NCI-H146 treated with DMSO at 0.1 percent for 48 hours (cell line): ENCODE measurements around the gene ILKAP.

ENCODE experiments used
- DNase-seq: peaks from one replicate; lab custom pipeline; 2025; ENCODE audit not compliant: unreplicated experiment; lab: John Stamatoyannopoulos, UW

The ILKAP gene

DNA sequence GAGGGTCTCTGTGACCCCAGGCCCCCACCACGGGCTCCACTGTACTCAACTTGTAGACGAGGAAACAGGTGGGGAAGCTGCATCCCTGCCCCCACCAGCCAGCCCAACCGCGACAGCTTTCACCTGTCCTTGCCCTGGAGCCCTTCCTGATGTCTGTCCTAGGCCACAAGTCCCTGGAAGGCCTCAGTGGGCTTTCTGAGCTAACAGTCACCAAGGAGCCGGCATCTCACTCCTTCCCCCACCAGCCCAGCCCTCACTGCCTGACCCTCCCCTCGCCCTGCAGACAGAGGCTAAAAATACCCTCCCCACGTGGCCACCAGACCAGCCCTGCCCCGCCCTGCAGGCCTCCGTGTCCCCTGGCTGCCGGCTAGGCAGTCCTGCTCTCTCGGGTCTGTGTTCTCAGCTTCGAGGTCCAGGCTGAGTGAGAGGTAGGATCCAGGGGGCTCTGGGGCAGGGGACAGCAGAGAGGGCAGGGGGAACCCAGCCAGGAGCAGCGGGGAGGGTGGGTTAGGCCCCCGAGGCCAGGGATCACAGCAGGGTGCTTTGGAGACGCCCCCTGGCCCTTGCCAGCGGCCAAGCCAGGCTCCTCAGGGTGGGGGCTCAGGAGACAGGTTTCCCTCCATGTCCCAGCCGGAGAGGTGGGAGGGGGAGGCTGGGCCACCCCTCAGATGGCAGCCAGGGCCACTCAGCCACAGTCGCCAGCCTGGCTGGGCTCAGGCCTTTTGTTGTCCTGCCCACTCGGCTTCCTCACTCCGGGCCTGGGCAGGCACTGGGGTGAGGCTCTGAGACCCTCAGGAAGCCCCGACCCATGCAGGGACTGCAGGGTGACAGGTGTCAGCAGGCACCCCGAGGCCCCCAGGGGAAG lies 64.9 kb downstream of the ILKAP start, which contains the start of gene KLHL30:
Gene KLHL30 (plus strand): TSS at position 338 of the 865 bp plus-strand sequence. CDS start 2,087 bp downstream, outside the sequence.
- DNase-seq = no peak

DNA sequence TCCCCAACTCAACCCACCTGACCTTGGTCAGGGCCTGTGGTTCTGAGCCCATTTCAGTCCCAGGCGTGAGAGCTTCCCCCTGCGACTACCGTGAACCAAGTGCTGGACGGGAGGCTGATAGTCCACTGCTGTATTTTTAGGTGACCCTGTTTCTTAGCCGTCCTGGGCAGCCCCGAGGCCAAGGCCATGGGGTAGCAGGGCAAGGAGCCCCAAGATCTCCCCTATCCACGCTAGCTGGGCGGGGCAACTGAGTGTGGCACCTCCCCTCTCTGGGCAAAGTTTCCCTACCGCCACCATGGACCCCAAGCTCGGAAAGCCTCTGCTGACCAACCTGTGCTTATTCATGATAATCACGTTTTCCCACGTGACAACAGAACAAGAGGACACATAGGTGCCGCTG lies 65.6 kb downstream of the ILKAP start:
- DNase-seq = no peak

DNA sequence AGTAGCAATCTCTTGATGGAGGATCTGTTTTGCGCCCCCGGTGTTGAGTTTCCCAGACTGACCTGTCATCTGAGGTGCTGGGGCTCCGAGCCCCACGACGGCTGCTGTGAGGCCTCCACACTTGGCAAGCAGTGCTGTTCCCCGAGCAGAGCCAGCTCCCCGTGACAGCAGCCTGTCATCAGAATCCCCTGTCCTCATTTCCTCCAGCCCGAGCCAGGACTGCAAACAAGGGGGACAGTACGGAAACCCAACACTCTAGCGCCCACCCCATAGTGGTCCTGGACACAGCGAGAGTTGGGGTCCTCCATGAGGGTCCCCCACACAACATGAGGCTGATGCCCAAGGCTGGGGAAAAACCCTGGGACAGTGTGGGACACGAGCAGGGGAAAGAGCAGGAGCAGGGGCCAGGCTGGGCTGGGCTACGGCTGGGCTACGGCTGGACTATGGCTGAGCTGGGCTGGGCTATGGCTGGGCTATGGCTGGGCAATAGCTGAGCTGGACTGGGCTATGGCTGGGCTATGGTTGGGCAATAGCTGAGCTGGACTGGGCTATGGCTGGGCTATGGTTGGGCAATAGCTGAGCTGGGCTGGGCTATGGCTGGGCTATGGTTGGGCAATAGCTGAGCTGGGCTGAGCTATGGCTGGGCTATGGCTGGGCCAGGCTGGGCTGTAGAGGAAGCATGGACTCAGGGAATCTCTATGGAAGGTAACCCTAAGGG lies 66.5 kb downstream of the ILKAP start:
- no peak for DNase-seq

GRCh38 chr2:238135601-238136150 lies 67.8 kb downstream of the ILKAP start:
- DNase-seq = no peak

- no peak for DNase-seq
These were observed 69.1 kb downstream of the ILKAP start for GRCh38 chr2:238134393-238134785.

DNA sequence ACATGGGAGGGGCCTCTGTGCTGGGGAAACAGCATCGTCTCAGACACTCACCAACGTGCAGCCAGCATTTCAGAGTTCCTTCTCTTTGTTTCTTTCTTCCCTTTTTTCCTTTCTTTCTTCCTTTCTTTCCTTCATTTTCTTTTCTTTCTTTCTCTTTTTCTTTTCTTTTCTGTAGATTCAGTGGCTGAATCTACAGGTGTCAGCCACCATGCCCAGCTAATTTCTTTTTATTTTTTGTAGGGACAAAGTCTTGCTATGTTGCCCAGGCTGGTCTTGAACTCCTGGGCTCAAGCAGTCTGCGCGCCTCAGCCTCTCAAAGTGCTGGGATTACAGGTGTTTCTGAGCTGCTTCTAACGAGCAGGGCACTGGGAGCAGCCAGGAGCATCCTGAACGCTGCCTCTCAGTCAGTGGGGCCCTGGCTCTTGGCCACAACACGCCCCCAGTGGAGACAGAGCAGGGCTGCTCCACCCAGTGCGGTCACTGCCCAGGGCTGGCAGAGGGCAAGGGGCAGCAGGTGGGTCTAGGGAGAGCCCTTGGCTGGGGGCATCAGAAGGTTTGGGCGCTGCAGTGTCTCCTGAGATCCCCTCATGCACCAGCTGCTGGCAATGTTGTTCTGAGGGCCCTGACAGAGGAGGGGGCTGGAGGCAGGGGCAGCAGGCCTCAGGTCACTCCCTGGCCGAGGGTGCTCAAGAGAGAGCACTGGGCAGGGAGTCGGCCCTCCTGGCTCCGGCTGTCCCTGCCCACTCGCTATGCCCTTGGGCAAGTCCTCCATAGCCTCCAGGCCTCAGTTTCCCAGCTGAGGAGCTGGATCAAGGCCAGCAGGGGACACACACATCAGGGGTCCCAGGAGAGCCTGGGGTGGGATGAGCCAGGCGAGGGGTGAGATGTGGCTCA lies 69.7 kb downstream of the ILKAP start:
- no peak for DNase-seq

- DNase-seq = no peak
These were observed 70.7 kb downstream of the ILKAP start for GRCh38 chr2:238132463-238133450.

GRCh38 chr2:238131761-238132462 lies 71.6 kb downstream of the ILKAP start:
- no peak for DNase-seq

- DNase-seq = no peak
These were observed 72.5 kb downstream of the ILKAP start for GRCh38 chr2:238130696-238131628.

DNA sequence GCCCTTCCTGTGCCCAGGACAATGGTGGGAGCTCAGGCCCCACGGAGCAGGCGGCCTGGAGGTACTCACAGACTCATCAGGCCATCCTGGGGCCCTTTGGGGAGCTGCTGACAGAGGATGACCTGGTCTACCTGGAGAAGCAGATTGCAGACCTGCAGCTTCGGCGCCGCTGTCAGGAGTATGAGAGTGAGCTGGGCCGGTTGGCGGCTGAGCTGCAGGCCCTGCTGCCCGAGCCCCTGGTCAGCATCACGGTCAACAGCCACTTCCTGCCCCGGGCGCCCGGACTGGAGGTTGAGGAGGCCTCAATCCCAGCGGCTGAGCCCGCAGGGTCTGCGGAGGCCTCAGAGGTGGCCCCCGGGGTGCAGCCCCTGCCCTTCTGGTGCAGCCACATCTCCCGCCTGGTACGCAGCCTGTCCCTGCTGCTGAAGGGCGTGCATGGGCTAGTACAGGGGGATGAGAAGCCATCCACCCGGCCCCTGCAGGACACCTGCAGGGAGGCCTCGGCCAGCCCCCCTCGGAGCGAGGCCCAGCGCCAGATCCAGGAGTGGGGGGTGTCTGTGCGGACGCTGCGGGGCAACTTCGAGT lies 73.3 kb downstream of the ILKAP start:
- DNase-seq = no peak

DNA sequence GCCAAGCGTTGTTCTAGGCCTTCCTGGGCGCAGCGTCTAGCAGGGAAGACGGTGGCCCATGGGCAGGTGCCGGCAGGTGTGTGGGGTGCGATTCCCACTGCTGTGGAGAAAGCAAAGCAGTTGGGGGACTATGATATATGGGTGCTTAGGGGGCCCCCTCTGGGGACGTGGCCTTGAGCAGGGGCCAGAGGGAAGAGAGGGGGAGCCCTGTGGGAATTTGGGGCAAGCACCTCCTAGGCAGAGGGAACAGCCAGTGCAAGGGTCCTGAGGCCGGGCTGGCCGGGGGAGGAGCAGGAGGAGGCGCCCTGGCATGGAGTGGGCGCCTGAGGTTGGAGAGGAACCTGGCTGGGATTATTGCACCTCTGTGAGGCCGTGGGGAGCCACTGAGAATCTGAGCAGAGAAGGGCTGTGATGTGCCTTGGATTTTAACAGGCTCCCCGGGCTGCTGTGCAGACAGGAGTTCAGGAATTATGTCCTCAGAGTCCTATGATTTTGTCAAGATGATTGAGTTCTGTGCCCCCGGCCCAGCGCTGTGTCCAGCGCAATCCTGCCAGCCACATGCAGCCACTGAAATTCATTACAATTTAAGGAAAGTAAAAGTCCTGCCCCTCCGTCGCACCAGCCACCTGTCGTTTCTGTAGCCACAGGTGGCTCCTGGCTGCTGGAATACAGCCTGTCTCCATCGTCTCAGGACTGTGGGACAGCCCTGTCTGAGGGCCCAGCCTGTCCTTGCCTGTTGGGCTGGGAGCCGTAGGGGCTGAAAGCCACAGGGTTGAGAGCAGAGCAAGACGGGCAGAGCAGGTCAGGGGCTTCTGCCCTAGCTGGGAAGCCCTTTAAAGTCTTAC lies 74.1 kb downstream of the ILKAP start:
- no peak for DNase-seq

GRCh38 chr2:238128534-238129001 lies 74.9 kb downstream of the ILKAP start:
- no peak for DNase-seq

GRCh38 chr2:238128061-238128440 lies 75.4 kb downstream of the ILKAP start:
- no peak for DNase-seq

GRCh38 chr2:238127165-238128060 lies 76.1 kb downstream of the ILKAP start:
- DNase-seq = no peak

GRCh38 chr2:238126775-238127164 lies 76.7 kb downstream of the ILKAP start:
- no peak for DNase-seq

DNA sequence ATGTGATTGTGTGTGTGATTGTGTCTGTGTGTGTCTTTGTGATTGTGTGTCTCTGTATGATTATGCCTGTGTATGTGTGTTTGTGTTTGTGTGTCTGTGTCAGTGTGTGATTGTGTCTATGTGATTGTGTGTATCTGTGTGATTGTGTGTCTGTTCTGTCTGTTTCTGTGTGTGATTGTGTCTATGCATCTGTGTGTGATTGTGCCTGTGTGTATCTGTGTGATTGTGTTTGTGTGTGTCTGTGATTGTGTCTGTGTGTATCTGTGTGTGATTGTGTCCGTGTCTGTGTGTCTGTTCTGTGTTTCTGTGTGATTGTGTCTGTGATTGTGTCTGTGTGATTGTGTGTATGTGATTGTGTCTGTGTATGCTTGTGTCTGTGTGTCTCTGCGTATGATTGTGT lies 77.2 kb downstream of the ILKAP start:
- no peak for DNase-seq
